HG03159 (cell line): ENCODE data around the gene SLC4A2.

ENCODE experiments used
- ATAC-seq: cut with Tn5 transposase; IDR thresholded peaks from one replicate; pipeline ENCODE4 v1.9.1; 2021; ENCODE audit warnings: mild to moderate bottlenecking, moderate library complexity; ENCODE audit not compliant: unreplicated experiment

SLC4A2 gene

GRCh38 chr7:151061213-151062110 is 2.1 kb downstream of the SLC4A2 start:
- no peak for ATAC-seq

DNA sequence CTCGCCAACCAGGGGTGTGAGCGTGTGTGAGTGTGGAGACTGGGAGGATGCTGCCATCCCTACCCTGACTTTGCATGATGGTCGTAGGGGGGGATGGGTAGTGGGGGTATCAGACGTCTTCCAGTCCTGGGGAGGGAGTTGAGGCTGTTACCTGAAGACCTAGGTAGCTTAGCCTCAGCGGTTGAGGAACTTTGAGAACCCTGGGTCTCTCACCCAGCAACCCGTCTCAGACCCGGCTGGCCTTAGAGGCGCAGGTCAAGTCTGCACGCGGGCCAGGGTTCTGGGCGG is 2.7 kb downstream of the SLC4A2 start:
- ATAC-seq: no peak

GRCh38 chr7:151062399-151063211 is 3.2 kb downstream of the SLC4A2 start:
- no peak for ATAC-seq

- ATAC-seq: no peak
Observed at GRCh38 chr7:151063212-151063561, 3.8 kb downstream of the SLC4A2 start.

DNA sequence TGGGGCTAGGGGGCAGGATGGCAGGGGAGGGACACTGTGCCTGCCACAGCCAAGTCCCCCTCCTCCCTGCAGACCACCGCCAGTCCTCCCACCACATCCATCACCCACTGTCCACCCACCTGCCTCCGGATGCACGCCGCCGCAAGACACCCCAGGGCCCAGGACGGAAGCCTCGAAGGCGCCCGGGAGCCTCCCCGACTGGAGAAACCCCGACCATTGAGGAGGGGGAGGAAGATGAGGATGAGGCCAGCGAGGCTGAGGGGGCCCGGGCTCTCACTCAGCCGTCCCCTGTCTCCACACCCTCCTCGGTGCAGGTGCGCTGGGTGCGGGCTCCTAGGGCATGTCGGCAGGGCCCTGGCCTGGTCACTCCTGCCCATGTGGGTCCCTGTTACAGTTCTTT is 5.1 kb downstream of the SLC4A2 start:
- no peak for ATAC-seq

GRCh38 chr7:151064993-151065392 is 5.6 kb downstream of the SLC4A2 start:
- no peak for ATAC-seq

DNA sequence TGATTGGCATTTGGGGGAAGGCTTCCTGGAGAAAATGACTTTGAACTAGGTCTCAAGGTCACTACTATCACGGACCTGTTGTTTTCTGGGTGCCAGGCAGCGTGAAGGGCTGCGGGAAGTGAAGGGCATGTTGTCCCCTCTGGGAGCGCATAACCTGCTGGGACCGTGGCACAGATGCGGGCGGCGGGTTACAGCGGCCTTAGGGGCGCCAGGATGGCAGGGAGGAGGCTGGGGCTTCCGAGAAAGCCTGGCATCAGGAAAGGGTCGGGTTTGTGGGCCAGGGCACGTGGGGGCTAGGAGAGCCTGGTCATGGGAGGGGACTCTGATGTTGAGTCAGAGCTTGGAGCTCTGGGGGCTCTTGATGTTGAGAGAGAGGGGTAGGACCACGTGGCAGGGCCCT is 6.1 kb downstream of the SLC4A2 start:
- ATAC-seq: no peak

DNA sequence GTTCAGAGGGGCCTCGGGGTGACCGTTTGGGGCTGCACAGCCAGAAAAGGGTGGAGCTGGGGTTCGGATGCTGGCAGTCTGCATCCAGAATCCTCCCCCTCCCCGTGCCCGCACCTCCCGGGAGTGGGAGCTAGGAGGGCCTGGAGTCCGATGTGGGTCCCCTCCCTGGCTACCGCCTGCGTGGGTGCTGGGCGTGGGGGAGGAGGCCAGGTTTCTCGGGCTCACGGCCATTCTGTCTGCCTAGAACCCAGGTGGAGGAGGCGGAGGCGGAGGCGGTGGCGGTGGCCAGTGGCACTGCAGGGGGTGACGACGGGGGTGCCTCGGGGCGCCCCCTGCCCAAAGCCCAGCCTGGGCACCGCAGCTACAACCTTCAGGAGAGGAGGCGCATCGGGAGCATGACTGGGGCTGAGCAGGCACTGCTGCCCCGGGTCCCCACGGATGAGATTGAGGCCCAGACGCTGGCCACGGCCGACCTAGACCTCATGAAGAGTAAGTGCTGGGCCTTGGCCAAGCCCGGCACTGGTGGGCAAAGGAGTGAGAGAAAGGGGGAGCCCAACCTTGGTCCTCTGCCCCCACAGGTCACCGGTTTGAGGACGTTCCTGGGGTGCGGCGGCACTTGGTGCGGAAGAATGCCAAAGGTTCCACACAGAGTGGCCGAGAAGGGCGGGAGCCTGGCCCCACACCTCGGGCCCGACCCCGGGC is 7.0 kb downstream of the SLC4A2 start:
- ATAC-seq: no peak

DNA sequence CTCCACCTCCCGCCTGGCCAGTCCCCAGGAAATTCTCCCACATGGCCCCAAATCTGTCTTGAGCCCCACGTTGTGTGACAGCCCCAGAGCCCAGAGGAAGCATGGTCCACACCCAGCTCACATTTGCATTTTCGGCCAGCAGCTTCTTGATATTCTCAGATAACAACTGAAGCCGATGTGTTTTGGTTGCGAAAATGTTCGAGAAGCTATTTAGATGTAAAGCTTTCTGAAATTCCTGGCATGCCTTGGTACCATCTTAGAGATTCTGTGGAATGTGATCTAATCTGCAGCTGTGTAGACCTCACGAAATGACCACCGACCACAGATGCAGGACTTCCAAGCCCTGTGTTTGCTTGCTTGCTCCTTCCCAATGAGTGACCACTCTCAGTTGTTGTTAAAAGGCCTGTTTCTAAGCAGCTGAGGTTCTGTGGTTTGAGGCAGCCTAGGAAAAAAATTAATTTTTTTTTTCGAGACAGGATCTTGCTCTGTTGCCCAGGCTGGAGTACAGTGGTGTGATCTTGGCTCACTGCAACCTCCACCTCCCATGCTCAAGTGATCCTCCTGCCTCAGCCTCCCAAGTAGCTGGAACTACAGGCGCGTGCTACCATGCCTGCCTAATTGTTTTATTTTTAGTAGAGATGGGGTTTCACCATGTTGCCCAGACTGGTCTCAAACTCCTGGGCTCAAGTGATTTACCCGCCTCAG is 8.8 kb downstream of the SLC4A2 start:
- no peak for ATAC-seq

DNA sequence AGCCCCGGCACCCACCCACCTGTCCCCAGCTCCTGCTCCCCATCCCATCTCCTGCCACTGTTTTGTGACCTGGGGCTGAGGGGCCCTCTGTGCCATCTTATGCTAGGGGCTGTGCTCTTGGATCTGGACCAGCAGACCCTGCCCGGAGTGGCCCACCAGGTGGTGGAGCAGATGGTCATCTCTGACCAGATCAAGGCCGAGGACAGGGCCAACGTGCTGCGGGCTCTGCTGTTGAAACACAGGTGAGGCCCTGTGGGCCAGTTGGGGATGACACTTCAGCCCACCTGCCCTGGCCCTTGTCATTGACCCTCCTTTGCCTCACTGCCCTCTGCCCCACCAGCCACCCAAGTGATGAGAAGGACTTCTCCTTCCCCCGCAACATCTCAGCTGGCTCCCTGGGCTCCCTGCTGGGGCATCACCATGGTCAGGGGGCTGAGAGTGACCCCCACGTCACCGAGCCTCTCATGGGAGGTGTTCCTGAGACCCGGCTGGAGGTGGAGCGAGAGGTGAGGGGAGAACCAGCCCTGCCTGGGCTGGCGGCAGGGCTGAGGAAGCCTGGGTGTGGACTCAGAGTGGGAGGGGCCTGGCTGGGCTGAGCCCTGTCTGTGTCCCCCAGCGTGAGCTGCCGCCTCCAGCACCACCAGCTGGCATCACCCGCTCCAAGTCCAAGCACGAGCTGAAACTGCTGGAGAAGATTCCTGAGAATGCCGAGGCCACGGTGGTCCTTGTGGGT is 10.6 kb downstream of the SLC4A2 start:
- no peak for ATAC-seq

DNA sequence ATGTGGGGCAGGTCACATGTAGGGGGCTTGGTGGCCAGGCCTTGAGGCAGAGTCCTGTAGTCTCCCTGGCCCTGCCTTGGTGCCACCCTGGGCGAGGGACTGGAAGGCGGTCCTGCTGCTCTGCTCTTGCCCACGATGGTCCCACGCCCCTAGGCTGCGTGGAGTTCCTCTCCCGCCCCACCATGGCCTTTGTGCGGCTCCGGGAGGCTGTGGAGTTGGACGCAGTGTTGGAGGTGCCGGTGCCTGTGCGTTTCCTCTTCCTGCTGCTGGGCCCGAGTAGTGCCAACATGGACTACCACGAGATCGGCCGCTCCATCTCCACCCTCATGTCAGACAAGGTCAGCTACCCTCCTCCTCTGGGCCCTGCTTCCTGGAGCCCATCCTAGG is 11.2 kb downstream of the SLC4A2 start:
- ATAC-seq: no peak

GRCh38 chr7:151071032-151071866 is 11.9 kb downstream of the SLC4A2 start:
- no peak for ATAC-seq

DNA sequence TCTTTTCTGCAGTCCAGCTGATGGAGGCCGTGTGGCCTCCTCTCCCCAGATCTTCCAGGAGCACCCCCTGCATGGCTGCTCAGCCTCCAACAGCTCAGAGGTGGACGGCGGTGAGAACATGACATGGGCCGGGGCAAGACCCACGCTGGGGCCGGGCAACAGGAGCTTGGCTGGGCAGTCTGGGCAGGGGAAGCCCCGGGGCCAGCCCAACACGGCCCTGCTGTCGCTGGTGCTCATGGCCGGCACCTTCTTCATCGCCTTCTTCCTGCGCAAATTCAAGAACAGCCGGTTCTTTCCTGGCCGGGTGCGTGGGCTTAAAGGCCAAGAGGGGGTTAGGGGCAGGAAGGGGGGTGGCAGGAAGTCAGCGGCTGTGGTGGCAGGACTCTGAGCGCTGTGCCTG is 14.6 kb downstream of the SLC4A2 start:
- no peak for ATAC-seq

GRCh38 chr7:151074817-151075661 is 15.7 kb downstream of the SLC4A2 start:
- no peak for ATAC-seq

GRCh38 chr7:151075662-151075971 is 16.2 kb downstream of the SLC4A2 start:
- no peak for ATAC-seq

GRCh38 chr7:151075978-151076426 is 16.6 kb downstream of the SLC4A2 start:
- no peak for ATAC-seq

GRCh38 chr7:151076863-151077704 is 17.7 kb downstream of the SLC4A2 start:
- ATAC-seq: no peak

DNA sequence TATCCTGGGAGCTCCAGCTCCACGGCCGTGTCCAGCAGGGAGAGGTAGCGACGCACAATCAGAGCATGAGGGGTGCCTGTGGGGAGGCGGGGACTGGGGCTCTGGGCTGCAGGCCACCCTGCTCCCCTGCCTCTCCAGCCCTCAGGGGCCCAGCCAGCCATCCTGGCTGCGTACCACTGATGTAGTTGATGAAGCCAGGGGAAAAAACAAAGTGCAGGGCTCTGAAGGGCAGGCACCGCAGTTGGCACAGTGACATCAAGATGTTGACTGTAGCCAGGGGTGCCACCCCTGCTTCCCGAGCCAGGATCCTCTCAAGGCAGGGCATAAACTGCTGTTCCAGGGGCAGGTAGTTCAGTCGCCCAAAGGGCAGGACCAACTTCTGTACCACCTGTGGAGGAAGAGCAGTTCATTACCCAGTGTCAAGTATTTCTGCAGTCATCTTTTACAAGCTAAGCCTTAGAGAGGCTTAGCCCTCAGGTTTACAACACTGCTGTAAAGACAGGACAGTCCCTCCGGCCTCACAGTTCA is 18.4 kb downstream of the SLC4A2 start:
- ATAC-seq: no peak
